GM19035 (cell line): ENCODE data around the gene NBDY.

ENCODE experiments used
- ATAC-seq: cut with Tn5 transposase; IDR thresholded peaks from one replicate; pipeline ENCODE4 v1.9.1; 2021; ENCODE audit not compliant: unreplicated experiment

NBDY gene

DNA sequence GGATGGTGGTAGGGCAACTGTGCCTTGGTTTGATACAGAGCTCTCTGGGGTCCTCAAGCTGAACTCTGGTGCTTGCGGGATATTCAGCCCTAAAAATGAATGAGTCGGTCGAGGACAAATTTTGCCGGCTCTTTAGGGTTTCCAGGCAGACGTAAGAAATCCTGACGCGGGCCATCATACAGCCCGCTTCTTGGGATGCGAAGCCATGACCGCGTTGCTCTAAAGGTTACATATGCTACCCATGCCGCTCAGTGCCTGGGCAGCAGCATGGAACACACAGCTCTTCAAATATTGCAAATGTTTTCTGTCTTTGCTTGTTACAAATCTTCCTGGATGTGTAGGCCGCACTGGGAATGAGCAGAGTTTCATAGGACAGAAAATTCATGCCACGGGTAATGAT, 55.6 kb downstream of the NBDY start:
- ATAC-seq: no peak

DNA sequence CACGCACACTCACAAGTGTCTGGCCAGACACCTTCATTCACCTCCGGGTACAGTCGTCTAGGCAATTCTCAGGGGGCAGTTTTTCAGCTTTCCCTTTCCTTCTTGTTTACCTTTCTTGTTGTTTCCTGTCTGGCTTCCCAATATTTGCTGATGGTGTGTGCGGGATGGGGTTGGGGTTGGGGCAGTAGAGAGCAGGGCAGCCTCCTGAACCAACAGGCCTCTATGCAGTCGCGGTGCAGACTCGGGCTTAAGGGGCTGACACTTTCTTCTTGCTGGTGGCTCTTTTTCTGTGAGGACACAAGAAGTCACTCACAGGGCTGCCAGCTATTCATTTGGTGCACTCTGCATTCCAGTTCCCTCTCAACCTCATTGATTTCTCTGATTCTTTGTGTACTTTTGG, 56.4 kb downstream of the NBDY start:
- ATAC-seq: no peak

GRCh38 chrX:56786889-56787733, 58.1 kb downstream of the NBDY start:
- no peak for ATAC-seq

DNA sequence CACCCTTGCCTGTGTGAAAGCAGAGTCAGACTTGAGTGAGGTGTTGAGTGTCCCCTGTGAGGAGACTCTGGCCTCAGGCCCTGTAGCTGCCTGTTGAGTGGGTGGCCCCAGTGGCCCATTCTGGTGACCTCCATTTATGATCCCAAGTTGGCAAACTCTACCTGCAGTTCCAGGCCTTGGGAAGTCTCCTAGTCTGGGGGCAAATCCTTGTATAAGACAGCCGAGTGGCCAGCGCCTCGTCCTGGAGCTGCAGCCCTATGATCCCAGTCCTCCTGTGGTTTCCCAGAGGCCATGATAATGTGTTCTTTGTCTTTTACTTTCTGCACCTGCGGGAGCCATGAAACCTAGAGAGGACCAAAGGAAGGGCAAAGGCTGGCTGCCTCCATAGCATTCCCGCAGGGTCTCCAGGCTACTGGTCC, 58.7 kb downstream of the NBDY start:
- ATAC-seq: no peak

DNA sequence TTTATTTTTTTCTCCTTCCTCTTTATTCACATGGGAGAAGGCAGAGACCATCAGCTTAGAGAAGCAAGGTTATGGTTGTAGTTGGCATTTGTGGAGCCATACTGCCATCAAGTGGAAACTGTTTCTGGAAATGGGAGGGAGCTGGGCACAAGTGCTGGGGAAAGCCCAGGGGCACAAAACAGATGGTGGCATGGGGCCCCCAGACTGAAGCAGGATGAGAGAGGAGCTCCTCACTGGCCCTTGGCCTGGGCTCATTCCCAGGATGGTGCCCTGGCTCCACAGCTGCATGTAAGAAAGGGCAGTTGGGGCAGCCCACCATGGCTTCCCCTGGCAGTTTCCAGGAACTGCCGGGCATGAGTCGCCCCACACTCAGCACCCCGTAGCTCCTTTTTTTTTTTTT, 59.2 kb downstream of the NBDY start:
- no peak for ATAC-seq

- ATAC-seq: no peak
Observed at GRCh38 chrX:56788717-56789122, 59.7 kb downstream of the NBDY start.

GRCh38 chrX:56789518-56790070, 60.6 kb downstream of the NBDY start:
- no peak for ATAC-seq

DNA sequence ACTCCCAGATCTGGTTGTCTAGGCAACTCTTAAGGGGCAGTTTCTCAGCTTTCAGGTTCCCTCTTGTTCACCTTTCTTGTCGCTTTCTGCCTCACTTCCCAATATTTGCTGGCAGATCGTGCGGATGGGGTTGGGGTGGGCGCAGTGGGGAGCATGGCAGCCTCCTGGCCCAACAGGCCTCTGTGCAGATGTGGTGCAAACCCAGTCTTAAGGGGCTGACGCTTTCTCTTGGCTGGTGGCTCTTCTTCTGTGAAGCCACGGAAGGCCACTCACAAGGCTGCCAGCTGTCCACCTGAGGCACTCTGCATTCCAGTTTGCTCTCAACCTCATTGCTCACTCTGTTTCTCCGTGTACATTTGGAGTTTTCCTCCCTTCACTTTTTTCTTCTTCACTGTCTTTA, 61.7 kb downstream of the NBDY start:
- ATAC-seq: no peak

DNA sequence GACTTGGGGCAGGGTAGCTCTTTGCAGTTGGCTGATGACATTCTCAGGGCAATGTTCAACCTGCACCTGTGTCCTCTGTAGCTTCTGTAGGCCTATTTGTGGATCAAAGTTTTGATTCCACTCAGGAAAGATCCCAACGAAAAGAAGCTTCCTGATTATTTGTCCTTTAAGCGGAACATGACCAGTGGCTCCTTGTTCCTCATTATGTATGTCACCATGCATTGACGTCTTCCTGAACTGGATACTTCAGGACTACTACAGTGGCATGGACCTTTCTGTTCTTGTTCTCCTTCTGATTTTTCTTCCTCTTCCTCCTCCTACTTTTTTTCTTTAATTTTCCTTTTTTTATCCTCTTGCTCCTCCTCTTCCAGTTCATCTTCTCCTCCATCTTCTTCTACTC, 62.4 kb downstream of the NBDY start:
- ATAC-seq: no peak

- ATAC-seq: no peak
Observed at GRCh38 chrX:56792270-56793111, 63.4 kb downstream of the NBDY start.

DNA sequence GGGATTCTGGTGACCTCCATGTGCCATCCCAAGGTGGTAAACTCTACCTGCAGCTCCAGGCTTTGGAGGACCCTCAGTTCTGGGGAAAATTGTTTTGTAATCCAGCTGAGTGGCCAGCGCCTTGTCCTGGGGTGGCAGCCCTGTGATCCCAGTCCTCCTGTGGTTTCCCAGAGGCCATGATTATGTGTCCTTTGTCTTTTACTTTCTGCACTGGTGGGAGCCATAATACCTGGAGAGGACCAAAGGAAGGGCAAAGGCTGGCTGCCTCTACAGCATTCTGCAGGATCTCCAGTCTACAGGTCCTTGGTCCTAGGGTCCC, 64.0 kb downstream of the NBDY start:
- no peak for ATAC-seq

DNA sequence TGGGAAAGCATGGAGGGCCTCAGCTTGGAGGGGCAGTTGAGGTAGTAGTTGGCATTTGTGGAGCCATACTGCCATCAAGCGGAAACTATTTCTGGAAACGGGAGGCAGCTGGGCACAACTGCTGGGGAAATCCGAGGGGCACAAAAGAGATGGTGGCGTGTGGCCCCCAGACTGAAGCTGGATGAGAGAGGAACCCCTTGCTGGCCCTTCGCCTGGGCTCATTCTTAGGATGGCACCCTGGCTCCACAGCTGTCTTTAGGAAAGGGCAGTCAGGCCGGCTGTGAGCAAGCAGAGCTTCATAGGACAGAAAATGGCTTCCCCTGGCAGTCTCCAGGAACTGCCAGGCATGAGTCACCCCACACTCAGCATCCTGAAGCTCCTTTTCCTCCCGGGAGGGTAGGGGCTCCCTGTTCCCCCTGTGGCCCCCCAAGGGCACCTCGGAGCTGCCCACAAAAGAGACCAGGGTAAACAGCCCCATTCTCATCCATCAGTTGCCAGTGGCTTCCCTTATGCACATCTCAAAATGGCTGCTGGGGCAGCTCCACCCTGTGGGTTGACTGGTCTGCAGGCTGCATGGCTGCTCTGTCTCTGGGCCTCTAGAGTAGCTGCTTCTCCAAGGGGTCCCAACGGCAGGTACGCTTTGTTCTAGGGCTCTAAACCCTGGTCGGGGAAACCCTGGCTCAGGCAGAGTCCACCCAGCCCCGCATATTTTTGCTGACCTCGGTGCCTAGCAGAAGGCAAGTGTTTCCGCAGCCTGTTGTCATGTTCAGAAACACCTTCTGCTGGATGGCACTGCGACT, 64.7 kb downstream of the NBDY start:
- no peak for ATAC-seq

DNA sequence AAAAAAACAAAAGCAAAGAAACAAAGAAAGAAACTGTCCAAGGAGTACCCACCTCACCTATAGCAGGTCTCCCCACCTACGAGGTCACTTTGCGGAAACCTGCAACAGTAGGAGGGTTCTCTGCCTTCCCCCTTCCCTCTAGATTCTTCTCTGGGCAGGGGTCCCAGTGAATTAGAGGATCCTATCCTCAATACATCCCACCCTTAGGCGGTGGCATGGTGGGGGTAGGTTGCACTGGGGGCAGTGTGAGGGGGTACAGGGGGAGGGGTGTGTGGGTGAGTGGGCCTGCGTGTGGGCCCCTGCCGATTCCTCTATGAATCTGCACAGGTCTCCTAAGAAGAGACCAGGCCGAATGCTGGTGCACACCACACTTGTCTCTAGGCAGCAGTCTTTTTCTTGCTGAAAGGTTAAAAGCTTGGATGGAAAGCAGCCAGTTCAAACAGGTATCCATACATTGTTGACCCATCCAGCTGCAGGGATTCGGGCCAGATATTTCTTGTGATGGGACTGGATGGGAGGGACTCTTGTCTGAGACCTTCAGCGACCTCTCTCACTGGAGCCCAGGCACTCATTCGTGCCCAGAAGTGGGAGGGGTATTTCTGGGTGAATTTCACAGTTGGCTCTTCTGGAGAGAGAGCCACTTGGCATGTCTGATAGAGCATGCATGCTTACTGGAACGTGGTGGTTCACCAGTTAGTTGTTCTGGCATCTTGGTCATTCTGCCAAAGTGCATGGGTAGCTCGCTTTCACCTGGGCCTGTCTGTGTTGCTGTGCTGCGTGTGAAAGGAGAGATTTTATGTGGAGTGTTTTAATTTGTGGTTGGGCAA, 65.6 kb downstream of the NBDY start:
- no peak for ATAC-seq

DNA sequence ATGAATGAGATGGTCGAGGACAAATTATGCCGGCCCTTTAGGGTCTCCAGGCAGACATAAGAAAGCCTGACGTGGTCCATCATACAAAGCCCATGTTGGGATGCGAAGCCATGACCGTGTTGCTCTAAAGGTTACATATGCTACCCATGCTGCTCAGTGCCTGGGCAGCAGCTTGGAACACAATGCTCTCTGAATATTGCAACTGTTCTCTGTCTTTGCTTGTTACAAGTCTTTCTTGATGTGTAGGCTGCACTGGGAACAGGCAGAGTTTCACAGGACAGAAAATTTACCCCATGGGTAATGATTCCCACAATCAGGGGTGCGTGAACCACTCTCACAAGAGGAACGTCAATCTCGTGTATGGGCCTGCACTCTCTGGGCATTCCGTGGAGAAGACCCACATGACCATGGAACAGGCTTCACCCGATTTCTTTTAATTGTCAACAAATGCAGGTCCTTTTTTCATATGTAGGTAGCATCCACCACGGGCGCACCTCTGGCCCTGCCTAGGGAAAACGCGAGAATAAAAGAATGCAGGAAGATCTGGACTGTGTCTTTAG, 66.3 kb downstream of the NBDY start:
- no peak for ATAC-seq

DNA sequence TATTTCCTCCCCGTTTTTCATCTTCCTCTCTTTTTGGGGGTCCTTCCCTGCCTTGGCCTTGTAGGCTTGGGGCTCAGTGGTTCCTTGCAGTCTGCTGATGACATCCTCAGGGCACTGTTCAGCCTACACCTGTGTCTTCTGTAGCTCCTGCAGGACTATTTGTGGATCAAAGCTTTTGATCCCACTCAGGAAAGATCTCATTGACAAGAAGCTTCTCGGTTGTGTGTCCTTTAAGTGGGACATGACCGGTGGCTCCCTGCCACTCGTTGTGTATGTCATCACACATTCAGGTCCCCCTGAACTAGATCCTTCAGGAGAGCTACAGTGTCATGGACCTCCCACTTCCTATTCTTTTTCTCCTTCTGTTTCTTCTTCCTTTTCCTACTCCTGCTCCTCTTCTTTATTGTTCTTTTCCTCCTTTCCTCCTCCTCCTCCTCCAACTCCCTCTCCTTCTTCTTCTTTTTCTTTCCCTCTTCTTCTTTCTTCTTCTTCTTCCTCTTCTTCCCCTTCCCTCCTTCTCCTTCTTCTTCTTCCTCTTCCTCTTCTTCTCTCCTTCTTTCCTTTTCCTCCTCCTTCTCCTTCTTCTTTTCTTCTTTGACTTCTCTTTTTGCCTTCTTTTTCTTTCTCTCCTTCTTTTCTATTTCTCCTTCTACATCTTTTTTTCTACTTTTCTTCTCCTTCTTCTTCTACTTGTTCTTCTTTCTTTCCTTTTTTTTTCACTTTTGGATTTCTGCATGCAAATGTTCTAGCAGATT, 67.8 kb downstream of the NBDY start:
- no peak for ATAC-seq

GRCh38 chrX:56797574-56798338, 68.7 kb downstream of the NBDY start:
- no peak for ATAC-seq

- ATAC-seq: no peak
Observed at GRCh38 chrX:56798339-56798711, 69.3 kb downstream of the NBDY start.

DNA sequence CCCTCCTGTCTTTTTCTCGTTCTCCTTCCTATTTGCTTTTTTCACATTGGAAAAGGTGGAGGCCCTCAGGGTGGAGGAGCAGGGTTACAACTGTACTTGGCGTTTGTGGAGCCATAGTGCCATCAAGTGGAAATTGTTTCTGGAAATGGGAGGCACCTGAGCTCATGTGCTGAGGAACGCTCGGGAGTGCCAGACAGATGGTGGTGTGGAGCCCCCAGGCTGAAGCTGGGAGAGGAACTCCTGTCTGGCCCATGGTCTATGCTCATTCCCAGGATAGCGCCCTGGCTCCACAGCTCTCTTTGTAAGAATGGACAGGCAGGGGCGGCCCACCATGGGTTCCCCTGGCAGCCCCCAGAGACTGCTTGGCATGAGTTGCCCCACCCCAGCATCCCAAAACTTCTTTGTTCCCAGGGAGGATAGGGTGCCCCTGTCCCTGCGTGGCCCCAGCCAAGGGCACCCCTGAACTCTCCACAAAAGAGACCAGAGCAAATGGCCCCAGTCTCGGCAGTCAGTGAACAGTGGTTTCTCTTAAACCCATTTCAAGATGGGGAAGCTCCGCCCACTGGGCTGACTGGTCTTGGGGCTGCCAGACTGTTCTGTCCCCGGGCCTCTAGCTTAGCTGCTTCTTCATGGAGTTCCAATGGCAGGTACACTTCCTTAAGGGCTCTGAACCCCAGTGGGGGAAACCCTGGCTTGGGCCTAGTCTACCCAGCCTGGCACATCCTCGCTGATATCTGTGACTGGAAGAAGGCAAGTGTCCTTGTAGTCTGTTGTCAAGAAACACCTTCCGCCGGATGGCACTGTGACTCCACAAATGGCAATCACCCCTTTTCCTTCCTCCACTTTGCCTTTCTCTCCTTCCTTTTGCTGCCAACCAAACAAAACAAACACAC, 70.1 kb downstream of the NBDY start:
- no peak for ATAC-seq
